GM19467 (cell line): ENCODE results near the gene BICC1.
"Not testable (repeated sequence)": the region's sequence is repeated elsewhere in the genome, so short reads cannot be mapped to it uniquely, and the experiment has no call there.

ENCODE experiments used
- ATAC-seq: cut with Tn5 transposase; IDR thresholded peaks from one replicate; pipeline ENCODE4 v1.9.1; 2021; ENCODE audit warnings: mild to moderate bottlenecking, moderate library complexity; ENCODE audit not compliant: unreplicated experiment

The BICC1 gene

DNA sequence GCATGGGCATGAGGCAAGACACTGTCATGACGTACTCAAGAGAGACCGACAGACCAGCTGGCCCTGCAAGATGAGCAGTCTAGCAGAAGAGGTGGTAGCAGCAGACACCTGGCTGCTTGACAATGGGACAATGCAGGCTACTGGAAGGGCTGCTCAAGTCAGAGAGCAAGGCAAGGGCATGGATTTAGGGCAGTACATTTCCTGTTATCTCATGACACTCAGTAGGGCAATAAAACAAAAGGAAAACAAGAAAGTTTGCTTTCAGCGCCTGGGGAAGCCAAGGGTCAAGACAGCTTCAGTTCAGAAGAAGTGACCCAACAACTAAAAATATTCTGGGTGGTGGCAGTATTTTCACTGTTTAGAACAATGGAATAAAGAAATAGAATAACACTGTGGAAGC, 332.0 kb downstream of the BICC1 start:
- no peak for ATAC-seq

DNA sequence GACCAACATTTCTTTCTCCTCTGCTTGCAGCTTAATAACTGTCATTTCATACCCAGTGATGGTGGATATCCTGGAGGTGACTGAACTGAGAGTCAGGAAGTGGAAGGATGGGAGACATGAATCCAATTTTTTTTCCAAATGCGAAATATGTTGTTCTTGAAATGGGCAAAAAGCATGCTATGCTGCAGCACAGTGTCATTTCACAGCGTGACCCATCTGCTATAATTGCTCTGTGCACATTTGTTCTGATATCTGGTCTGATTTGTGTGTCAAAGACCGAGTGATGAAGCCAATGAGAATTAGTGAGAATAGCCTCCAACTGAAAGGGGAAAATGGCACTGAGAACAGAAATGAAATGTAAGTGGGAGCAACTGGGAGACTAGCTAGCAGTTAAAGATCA, 334.2 kb downstream of the BICC1 start:
- ATAC-seq = no peak

DNA sequence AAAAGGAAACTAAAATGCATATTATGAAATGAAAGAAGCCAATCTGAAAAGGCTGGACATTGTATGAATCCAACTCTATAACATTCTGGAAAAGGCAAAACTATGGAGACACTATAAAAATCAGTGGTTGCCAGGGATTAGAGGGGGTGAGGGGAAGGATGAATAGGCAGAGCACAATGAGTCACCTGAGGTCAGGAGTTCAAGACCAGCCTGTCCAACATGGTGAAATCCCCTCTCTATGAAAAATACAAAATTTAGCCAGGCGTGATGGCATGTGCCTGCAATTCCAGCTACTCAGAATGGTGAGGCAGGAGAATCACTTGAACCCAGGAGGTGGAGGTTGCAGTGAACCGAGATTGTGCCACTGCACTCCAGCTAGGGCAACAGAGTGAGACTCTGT, 338.9 kb downstream of the BICC1 start:
- ATAC-seq = no peak

DNA sequence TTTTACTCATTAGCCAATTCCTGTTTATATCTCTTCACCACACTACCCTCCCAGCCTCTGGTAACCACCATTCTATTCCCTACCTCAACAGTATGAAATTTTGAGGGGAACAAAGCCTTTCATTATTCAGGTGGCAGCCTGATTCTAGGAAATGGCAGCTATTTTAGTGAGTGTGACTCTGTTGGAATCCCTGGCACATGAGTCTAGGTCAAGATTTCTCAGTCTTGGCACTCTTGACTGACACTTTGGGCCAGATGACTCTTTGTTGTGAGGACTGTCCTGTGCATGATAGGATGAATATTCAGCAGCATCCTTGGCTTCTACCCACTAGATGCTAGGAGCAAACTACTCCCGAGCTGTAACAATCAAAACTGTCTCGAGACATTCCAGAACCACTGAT, 341.0 kb downstream of the BICC1 start:
- ATAC-seq = no peak

DNA sequence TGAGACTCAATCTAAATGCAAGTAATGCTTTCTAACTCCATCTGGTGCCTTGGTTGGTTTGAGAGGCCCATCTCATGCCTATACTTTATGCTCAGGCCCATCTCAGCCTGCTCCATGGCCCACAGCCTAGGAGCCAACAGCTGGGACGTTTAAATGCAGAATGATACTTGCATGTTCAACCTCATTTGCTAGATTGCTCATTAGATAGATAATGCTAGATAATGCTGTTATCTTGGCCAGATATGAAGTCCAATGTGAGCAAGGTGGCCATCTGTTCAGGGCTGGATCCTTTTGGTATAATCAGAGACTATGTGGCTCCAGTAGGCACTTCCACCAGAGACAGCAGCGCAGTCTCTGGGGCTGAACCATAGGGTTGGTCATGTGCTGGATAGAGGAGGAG, 342.1 kb downstream of the BICC1 start:
- no peak for ATAC-seq

DNA sequence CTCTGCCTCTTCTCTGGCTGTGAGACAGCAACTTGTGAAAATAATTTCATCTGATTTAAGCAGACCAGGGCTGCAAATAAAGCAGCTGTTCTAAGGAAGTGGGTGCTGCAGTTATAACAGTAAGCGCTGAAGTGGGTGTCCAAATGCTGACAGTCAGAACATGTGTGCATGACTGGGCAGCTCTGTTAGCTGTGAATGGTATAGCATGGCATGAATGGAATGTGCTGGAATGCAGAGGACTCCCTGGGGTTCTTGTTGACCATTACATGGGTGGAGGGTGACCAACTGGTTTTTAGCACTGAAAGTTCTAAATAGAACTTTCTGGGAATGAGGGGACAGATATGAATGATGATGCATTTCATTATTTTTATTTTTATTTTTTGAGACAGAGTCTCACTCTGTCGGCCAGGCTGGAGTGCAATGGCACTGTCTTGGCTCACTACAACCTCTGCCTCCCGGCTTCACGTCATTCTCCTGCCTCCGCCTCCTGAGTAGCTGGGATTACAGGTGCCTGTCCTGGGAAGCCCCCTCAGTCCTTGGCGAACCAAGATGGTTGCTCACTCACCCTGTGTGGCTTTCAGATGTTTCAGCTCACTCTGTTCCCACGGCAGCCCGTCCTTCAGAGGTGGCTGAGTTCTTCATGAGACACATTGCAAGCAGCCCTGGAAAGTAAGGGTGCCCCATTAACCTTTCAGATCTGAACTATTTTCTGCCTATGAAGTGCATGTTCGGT, 344.0 kb downstream of the BICC1 start:
- no peak for ATAC-seq

DNA sequence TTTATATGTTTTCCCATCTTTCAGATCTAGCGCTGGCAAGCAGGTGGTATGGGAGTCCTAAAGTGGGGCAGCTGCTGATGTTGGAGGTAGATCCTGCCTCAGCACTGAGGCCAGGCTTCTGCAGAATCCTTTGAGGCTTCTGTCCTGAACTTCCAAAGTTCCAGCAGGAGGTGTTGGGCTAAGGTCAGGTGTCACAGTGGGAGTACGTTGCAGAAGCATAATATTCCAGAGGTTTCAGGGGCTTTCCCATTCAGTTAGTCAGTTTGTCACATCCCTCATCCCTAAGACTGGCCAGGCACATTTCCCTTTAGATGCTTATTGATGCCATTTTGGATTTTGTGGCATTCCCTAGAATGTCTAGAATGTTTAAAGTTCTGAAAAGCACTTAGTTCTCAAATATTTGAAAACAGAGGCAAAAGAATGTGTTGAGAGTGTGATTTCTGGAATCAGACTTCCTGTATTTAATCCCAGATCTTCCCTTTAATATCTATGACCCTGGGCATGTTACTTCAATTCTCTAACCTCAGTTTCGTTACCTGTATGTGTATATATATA, 344.7 kb downstream of the BICC1 start:
- no peak for ATAC-seq

DNA sequence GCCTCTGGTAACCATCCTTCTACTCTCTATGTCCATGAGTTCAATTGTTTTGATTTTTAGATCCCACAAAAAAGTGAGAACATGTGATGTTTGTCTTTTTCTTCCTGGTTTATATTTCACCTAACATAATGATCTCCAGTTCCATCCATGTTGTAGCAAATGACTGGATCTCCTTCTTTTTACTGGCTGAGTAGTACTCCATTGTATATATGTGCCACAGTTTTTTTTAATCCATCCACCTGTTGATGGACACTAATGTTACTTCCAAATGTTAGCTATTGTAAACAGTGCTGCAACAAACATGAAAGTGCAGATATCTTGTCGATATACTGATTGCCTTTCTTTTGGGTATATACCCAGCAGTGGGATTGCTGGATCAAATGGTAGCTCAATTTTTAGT, 345.5 kb downstream of the BICC1 start:
- ATAC-seq = not testable (repeated sequence)

DNA sequence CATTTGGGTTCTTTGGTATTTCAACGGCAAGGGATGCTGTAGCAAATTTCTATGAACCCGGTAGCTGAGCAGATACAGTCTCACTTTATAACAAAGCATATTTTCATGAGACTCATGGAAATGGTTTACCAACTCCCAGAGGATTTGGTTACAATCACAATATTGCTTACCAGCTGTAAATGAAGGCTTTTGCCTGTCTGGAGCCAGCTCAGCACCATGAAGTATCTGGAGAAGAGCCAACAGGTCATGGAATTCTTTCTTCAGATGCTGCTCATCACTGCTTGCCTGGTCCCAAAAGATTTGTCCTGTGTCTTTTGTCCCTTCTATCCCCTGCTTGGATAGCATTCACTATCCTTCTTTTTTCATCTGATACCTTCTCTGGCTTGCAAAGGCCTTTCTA, 346.9 kb downstream of the BICC1 start:
- ATAC-seq = no peak

DNA sequence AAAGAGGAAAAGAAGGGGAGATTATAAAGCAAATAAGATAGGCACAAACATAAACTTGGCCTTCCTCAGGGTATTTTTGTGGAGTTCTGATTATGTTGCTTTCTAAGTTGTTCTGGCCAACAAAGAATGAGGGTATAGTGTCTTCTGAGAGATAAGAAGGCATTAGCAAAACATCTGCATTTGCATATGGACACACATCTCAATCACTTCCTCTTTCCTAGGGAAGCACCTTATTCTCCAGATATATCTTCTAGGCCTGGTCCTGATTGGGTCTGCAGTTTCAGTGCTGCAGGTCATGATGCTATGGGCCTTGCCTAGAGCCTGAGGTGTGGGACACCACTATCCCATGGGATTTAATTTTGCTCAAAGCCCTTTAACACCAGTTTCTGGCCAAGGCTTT, 355.0 kb downstream of the BICC1 start:
- no peak for ATAC-seq

DNA sequence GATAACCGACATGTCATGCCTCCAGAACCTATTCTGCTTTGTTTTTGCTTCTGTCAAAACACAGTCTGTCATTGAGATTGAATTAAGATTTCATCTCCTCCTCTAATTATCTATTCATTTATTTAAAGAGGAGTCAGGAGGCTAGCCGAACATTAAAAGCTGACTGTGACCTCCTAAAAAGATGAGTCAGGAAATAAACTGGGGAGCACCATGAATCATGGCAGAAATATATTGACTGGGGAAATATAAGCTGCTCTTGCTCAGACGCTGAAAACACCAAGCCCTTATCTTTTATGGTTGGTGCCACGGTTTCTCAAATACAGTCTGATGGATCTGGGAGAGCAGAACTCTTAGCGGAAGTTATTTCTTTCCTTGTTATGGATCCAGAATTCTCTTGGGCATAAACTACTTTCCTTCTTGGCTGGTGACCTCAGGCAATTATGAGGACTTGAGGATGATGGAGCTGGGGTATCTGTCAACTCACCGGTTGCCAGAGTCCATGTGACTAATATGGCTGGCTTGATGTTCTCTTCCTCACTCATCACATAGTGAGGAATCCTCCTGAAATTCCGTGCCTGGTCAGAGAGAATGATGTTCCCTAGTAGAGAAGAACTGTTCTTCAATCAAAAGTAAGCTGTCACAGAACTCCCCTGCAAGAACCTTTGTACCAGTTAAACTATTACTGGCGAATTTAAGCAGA, 356.2 kb downstream of the BICC1 start:
- ATAC-seq = no peak

DNA sequence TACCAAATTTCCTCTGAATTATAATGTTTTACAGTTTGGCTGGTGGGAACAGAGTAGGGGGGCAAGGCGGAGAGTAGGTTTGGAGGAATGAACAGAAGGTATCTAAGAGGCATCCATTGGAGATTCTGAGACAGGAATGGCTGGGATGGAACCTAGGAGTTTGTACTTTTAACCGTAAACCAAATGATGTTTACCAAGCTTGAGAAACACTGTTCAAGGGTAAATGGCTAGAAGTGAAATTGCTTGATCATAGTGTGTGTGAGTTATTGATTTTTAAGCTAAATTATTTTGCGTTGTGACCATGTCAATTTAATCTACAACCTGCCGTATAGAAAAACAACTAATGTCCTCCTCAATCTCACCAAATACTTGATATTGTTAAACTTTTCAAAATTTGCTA, 357.4 kb downstream of the BICC1 start:
- no peak for ATAC-seq

DNA sequence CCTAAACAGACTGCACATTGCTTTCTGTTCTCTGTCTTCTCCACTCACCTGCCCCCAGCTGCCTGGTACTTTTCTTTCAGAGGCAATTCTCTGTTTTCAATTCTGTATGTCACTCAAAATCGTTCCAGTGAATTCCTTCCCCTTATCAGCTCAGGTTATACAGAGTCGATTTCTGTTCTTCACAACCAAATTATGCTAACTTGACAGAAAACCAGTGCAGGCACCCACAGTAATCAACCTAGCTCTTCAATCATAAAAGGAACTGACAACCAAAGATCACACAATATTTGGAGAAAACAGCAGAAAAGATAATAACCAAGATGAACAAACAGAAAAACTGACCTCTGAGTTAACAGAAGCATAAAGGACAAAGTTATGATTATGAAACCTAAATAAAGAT, 360.5 kb downstream of the BICC1 start:
- no peak for ATAC-seq
